Uterus (tissue), 2 donors: ENCODE measurements around the gene C8G.

Experiments
- POLR2A ChIP-seq, 2 donors: fragments of 450-650 bp; IDR thresholded peaks; one replicate each; pipeline ENCODE4 v1.6.1; 2016; ENCODE audit warnings: antibody characterized with exemption in 2 of 2, mild to moderate bottlenecking in 1 of 2, moderate library complexity in 1 of 2
- TF ChIP-seq, protein P1 (sequence below), 4 experiments: fragments of 200-600 bp in 2 of 4; fragments of 450-650 bp in 2 of 4; sonication (generic) in 2 of 4; IDR thresholded peaks; one replicate each; pipeline ENCODE4 v1.5.1; 2016 to 2019; ENCODE audit warnings: antibody characterized with exemption in 4 of 4, mild to moderate bottlenecking in 2 of 4, moderate library complexity in 1 of 4

DNA sequence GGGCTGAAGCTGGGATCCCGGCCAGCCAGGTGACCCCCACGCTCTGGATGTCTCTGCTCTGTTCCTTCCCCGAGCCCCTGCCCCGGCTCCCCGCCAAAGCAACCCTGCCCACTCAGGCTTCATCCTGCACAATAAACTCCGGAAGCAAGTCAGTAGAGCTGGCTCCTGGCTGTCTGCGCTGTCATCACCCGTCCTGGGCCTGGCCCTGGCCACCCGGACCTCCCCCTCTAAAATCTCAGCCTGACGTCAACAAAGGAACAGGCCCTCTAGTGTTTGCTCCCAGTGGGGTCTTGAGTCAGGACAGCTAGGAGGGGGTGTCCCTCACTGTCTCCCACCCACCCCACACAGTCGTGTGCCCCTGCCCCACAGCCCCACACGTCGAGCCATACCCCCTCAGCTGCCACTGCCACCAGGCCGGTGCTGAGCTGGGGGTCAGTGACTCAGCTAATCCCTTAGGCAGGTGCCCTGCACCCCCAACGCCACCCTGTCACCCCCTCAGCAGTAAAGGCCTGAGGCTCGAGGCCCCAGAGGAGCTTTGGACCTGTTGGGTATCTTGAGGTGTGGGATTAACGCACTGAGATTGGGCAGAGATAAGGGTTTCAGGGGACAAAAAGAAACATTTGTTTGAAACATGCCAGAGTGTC is 36.7 kb downstream of the C8G start:
- TF ChIP-seq, protein P1, sequence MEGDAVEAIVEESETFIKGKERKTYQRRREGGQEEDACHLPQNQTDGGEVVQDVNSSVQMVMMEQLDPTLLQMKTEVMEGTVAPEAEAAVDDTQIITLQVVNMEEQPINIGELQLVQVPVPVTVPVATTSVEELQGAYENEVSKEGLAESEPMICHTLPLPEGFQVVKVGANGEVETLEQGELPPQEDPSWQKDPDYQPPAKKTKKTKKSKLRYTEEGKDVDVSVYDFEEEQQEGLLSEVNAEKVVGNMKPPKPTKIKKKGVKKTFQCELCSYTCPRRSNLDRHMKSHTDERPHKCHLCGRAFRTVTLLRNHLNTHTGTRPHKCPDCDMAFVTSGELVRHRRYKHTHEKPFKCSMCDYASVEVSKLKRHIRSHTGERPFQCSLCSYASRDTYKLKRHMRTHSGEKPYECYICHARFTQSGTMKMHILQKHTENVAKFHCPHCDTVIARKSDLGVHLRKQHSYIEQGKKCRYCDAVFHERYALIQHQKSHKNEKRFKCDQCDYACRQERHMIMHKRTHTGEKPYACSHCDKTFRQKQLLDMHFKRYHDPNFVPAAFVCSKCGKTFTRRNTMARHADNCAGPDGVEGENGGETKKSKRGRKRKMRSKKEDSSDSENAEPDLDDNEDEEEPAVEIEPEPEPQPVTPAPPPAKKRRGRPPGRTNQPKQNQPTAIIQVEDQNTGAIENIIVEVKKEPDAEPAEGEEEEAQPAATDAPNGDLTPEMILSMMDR (IDR thresholded peaks at IDR 0.05), result no peak
- TF ChIP-seq POLR2A (IDR thresholded peaks at IDR 0.05), result no peak
